HT1080 (cell line): ENCODE results near the gene GPRASP2. TPM values are rescaled to one million over a fixed set of nuclear protein-coding genes. Genes with fewer than 3 reads are reported as not detected.
"Not testable (repeated sequence)": the region's sequence is repeated elsewhere in the genome, so short reads cannot be mapped to it uniquely, and the experiment has no call there.

Source experiments
- DNase-seq: peaks from one replicate; pipeline ENCODE4 v3.0.0-alpha.2; 2015; ENCODE audit warnings: low read depth
- polyA plus RNA-seq, 2 experiments: library from polyadenylated mRNA; depleted of rRNA; stranded (reverse); fragments of >200 nt; gene quantifications; 2 replicates each; pipeline ENCODE4 v1.2.3, GENCODE V29; 2015
- total RNA-seq: library from RNA; depleted of rRNA; stranded (reverse); fragments of >200 nt; shearing (Covaris generic); gene quantifications from 2 replicates; pipeline ENCODE4 v1.2.3, GENCODE V29; 2014; rRNA removed

The GPRASP2 gene
- total RNA-seq = 11.7 and 17.8 TPM in 2 replicates
- 5.2 and 6.4 TPM in 2 replicates for polyA plus RNA-seq (2015; cell fraction: cytosol; rRNA removed)
- 11.7 and 11.9 TPM in 2 replicates for polyA plus RNA-seq (2015; cell fraction: nucleus; rRNA removed)

- peak; percentile 17 for DNase-seq
Observed at GRCh38 chrX:102712216-102712966, at the start of gene GPRASP2. TSS of gene GPRASP2 (plus strand) at chrX:102712448. CDS start at chrX:102714870, 2,422 bp downstream.

GRCh38 chrX:102663820-102664219, 48.4 kb upstream of the GPRASP2 start:
- not testable (repeated sequence) for DNase-seq

- DNase-seq = not testable (repeated sequence)
Observed at GRCh38 chrX:102667034-102667433, 45.2 kb upstream of the GPRASP2 start.

GRCh38 chrX:102669526-102669925, 42.7 kb upstream of the GPRASP2 start:
- no peak for DNase-seq

GRCh38 chrX:102672856-102673255, 39.4 kb upstream of the GPRASP2 start:
- no peak for DNase-seq

- DNase-seq = not testable (repeated sequence)
Observed at GRCh38 chrX:102677479-102677878, 34.8 kb upstream of the GPRASP2 start.

- no peak for DNase-seq
Observed at GRCh38 chrX:102684772-102685520, 27.3 kb upstream of the GPRASP2 start.

GRCh38 chrX:102694749-102695148, 17.5 kb upstream of the GPRASP2 start:
- no peak for DNase-seq

GRCh38 chrX:102696306-102696705, 15.9 kb upstream of the GPRASP2 start:
- no peak for DNase-seq

- DNase-seq = no peak
Observed at GRCh38 chrX:102697494-102697893, 14.8 kb upstream of the GPRASP2 start.

GRCh38 chrX:102708900-102709299, 3.3 kb upstream of the GPRASP2 start:
- no peak for DNase-seq

- no peak for DNase-seq
Observed at GRCh38 chrX:102711872-102712215, 404 bp upstream of the GPRASP2 start.

- peak; percentile 52 for DNase-seq
Observed at GRCh38 chrX:102712981-102713625, 855 bp downstream of the GPRASP2 start.

- no peak for DNase-seq
Observed at GRCh38 chrX:102714994-102715393, 2.7 kb downstream of the GPRASP2 start.

GRCh38 chrX:102715967-102716366, 3.7 kb downstream of the GPRASP2 start:
- DNase-seq = no peak

- DNase-seq = no peak
Observed at GRCh38 chrX:102720237-102721168, 8.3 kb downstream of the GPRASP2 start, which contains the start of gene GPRASP3. TSS of gene GPRASP3 (plus strand) at chrX:102720743. CDS start at chrX:102748996, 28,253 bp downstream.

GRCh38 chrX:102721169-102721506, 8.9 kb downstream of the GPRASP2 start:
- DNase-seq = not testable (repeated sequence)

GRCh38 chrX:102723456-102723855, 11.2 kb downstream of the GPRASP2 start:
- peak; percentile 55 for DNase-seq

GRCh38 chrX:102727761-102728160, 15.5 kb downstream of the GPRASP2 start:
- no peak for DNase-seq

- DNase-seq = no peak
Observed at GRCh38 chrX:102728646-102729045, 16.4 kb downstream of the GPRASP2 start.

- no peak for DNase-seq
Observed at GRCh38 chrX:102739657-102740056, 27.4 kb downstream of the GPRASP2 start.
